NCI-H345 treated with DMSO at 0.1 percent for 48 hours (cell line): ENCODE data around the gene DYRK1A.
"Not testable (repeated sequence)": the region's sequence is repeated elsewhere in the genome, so short reads cannot be mapped to it uniquely, and the experiment has no call there.

Experiments
- DNase-seq: peaks from one replicate; lab custom pipeline; 2025; ENCODE audit not compliant: unreplicated experiment; lab: John Stamatoyannopoulos, UW

DYRK1A gene

DNA sequence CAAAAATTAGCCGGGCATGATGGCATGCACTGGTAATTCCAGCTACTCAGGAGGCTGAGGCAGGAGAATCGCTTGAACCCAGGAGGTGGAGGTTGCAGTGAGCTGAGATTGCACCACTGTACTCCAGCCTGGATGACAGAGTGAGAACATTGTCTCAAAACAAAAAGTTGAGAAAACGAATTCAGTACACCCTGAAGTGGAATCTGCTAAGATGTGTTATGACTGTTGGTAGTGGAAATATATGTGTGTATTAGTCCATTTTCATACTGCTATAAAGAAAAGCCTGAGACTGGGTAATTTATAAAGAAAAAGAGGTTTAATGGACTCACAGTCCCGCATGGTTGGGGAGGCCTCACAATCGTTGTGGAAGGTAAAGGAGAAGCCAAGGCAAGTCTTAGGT lies 158.4 kb downstream of the DYRK1A start:
- not testable (repeated sequence) for DNase-seq

DNA sequence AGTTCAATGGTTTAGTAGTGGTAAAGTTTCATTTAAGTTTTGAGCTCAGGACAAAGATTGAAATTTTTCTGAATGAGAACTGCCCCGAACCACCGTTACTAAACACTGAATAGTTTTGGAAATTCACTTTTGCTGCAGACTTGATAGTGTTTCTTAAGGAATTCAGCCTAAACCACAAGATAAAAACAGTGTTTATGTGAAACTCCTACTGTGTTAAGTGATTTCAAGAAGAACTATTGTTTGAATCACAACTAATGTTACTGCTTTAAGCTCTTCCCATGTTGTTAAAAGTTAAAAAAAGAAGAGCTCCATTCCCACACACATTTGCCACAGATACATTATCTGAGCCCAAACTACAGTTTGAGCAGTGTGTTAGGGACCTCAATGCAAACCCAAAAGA lies 159.2 kb downstream of the DYRK1A start:
- no peak for DNase-seq

DNA sequence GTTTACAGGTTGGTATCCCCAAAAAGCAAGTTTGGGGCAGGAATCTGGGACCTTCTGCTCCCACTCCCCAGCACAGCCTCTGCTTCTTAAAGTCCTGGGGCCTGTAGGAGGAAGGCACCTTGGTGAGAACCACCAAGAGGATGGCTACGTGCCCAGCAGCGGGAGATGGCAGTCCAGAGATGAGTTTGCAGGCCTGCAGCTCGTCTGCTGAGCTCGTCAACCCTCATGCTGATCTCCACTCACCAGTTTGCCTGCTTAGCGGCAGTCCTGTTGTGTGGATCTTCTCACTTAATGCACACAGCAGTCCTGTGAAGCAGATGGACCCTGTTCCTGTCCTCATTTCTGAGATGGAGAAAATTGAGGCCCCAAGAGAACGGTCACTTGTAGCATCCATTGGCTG lies 160.5 kb downstream of the DYRK1A start:
- DNase-seq: no peak

DNA sequence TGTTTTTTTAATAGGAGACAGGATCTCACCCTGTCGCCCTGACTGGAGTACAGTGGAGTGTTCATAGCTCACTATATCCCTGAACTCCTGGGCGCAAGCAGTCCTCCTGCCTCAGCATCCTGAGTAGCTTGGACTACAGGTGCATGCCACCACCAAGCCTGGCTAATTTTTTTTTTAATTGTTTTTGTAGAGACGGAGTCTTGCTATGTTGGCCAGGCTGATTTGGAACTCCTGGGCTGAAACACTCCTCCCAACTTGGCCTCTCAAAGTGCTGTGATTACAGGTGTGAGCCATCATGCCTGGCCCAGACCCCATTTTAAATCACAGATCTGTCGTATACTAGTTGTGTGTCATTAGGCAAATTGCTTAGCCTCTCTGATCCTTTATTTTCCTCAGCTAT lies 161.1 kb downstream of the DYRK1A start:
- DNase-seq: no peak

DNA sequence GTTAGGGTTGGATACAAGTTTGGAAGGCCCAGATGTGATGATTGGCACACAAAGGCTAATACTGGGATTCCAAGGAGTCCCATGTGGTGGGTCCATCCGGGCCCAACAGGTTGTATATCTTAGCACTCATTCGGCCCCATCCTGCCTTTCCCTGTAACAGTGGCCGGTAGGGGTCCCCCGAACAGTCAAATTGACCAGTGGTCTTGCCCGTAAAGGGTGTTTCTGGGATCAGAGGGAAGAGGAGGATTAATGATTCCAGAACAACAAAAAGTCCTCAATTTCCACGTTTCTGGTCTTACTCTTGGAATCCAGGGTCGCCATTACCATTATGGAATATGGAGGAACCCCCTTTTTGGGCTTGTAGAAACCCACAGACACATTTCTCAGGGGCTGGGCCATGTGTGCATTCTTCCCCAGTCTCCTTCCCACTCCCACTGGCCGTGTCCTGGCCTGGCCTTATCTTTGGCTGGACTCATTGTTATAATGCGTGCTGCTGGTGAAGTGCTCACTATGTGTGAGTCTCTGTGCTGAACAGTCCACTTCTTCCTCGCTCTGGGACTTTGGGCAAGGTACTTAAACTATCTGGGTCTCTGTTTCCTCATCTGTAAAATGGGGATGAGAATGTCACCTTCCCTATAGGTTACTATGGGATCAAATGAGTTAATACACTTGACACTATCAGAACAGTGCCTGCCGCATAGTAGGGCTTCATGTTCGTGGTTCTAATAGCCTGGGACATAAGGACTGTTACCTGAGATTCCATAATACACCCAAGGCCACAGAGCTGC lies 161.8 kb downstream of the DYRK1A start:
- DNase-seq: no peak

DNA sequence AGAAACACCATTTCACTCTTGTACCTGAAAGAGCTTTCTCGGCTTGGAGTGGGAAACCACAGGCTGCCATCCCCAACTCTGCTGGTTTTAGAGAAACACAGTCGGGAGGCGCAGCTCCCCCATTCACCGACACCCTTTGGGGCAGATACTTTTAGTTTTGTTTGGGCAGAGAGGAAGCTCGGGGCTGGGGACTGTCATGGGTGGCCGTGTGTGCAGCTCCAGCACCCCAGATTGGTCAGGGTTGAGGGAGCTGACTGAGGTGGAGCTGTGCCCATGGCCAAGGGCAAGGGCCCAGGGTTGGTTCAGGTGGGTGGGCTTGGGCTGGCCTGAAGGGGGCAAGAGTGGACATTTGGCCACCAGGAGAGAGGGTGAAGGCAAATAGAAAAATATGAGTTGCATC lies 163.1 kb downstream of the DYRK1A start:
- no peak for DNase-seq

DNA sequence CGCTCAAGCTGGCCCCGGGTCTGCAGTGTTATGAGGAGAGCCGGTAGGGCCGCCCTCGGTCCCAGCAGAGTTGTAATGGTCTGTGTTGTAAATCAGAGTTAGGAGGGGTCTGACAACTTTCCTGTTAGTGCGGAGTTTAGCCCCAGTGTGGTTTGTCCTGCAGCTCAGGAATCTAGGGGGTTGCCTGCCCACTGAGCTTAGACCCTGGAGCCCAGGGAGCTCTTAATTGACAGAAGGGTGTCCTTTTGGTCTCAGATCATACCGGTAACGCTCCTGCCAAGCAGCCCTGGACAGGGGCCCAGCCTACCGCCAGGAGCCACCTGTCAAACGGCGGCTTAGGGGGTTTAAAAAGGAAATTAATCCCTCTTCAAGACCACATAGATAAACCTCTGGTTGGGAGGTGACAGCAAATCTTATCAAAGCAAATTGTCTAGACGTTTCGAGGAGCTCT lies 164.4 kb downstream of the DYRK1A start:
- DNase-seq: no peak

DNA sequence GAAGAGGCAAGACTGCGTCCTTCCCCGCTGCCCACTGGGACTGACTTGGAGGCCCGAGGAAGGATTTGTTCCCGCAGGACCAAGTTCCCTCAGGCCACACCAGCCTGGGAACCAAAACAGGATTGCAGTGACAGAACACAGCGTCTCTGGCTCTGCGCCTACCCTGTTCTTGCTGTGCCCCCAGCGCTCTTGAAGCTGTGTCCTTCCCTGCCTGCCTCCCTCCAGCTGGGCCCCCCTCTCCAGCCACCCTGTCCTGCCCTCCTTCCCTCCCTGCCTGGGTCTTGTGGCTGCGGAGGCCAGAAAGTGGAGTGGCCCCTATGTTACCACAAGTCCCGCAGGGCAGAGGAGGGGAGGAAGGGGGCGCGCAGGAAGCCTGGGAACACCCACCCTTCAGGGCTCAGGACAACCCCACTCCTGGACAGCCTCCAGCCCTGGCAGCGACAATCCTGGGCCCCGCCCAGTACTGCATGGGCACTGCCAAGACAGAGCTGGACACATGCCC lies 164.9 kb downstream of the DYRK1A start:
- no peak for DNase-seq

DNA sequence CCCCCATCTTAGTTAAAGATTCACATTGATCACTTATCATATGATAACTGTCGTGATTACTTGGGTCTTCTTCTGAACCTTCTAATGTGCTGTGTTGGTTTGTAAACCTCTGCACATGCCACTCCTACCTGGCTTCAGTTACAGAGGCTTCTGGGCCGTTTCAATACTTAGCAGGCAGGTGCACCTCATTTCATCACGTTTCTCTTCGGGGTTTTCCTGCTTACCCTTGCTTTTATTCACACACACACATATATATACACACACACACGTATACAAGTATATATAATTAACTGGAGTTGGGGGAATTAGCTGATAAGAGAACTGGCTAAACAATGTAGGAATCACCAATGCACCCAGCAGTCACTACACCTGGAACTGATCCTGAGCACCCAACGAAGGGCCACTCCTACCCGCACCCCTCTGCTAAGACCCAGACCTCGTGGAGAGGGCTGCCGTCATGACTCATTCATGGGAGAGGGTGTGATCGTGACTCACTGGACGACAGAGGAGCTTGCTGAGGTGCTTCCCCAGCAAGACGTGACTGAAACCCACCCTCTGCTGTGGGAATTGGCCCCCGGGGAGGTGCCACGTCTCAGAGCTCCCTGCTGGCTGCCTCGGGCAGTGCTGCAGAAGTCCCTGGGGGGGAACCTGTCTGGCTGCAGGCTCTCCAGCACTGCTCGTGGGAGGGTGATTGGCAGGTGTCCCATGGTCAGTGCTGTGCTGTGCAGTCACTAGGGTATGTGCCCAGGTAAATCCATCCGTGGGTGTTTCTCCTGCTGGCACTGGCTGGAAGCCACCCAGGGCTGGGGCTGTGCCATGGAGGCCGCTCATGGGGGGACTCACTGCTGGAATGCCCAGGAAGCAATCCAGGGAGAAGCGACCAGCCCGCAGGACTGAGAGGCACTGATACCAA lies 166.6 kb downstream of the DYRK1A start:
- no peak for DNase-seq

DNA sequence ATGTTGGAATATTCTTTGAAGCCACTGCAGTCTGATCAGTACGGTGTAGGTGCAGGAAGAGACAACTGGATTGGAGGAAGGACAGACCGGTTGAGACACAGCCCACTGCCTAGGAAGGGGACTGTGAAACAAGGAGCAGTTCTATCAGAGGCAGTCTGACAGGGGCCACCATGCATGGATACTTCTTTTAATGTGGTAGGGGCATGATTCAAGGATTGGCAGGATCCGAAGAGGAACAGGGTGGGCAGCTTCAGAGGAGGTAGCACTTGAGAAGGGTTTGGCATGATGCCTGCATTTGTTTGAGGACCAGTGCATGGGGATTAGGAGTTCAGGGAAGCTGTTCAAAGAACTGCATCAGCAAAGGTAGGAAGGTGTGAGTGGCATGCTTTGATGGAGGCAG lies 167.9 kb downstream of the DYRK1A start:
- DNase-seq: no peak

DNA sequence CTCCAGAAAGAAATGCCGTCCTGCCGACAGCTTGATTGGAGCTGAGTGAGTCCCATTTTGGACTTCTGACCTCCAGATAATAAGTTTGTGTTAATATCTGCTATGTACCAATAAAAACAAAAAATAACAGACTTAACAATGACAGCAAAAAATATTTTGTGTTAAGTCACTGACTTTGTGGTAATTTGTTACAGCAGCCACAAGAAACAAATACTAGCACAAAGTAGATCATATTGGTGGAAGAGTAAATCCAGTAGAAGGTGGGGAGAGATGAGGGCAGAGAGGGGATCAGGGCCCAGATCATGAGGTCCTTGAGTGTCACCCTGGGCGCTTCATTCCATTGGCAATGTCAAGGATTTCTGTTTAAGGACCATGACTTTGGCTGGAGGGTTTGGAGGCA lies 168.6 kb downstream of the DYRK1A start:
- no peak for DNase-seq

DNA sequence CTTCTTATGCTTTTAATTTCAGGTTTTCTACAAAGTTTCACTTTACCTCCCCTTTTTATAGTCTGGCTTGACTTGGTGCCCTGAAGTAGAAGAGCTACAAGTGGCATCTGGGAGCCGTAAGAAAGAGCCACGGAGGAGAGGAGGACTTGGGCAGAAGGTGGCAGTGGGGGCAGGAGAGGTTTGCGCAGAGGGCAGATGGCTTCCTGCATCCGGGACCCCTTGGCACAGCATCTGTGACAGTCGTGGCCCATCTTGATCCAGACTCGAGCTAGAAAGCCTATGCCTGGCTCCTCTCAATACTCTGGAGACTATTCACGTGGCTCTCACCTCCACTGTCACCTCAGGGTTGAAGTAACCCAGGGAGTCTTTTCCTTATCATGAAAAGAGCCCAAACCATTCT lies 169.1 kb downstream of the DYRK1A start:
- no peak for DNase-seq

DNA sequence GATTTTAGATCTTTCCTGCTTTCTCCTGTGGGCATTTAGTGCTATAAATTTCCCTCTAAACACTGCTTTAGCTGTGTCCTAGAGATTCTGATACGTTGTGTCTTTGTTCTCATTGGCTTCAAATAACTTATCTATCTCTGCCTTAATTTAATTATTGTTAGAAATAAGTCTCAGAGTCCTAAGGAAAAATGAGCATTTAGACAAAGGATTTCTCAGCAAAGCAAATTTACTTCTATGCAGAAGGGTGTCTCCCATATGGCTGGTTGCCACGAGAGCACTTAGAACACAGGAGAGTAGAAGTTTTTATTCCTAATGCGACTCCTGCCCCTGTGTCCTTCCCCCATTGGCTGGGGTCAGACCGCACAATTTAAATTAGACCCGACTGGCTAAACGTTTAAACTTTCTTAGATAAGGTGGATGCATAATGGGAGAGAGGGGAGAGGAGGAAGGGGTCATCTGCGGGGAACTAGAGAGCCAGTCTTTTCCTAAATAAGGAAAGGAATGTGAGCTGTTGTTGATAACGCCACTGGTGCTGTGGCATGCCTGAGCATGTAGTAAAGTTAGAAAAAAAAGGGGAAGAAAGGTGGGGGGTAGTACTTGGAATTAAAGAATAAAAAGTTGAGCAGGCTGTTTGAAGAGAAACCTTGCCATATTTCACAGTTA lies 170.2 kb downstream of the DYRK1A start:
- DNase-seq: no peak

DNA sequence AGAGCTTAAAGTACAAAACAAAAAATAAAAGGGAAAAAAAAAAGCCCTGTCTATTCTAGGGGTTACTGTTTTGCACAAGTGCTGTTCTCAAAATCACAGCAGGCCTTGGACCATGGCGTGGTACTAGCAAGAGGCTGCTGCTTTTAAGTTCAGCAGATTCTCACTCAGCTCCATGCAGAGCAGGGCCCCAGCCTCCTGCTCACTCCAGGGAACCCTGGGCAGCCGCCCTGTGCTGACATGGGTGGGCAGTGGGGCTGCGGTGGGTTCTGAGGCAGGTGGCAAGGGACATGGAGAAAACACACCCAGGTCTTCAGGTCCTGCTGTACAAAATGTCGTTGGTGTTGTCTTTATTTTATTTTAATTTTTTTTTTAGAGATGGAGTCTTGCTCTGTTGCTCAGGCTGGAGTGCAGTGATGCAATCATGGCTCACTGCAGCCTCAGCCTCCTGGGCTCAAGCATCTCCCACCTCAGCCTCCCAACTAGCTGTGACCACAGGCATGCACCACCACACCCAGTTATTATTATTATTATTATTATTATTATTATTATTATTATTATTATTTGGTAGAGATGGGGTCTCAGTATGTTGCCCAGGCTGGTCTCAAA lies 170.9 kb downstream of the DYRK1A start:
- no peak for DNase-seq

DNA sequence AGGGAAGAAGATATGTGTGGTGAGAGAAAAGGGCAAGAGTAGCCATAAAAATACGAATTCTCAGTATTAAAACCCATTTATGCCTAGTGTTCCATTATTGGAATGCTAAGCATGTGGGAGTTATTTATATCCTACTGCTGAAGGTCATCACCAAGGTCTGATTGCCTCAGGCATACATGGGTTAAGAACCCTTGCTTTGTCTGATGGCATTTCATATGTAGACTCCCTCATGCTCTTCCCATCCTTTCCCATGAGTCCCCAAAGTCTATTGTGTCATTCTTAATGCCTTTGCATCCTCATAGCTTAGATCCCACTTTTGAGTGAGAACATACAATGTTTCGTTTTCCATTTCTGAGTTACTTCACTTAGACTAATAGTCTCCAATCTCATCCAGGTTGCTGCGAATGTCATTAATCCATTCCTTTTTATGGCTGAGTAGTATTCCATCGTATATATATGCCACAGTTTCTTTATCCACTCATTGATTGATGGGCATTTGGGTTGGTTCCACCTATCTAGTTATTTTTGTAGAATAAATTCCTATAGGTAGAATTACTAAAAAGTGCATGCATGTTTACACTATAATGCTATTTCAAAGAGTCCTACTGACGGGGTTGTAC lies 172.5 kb downstream of the DYRK1A start:
- no peak for DNase-seq

DNA sequence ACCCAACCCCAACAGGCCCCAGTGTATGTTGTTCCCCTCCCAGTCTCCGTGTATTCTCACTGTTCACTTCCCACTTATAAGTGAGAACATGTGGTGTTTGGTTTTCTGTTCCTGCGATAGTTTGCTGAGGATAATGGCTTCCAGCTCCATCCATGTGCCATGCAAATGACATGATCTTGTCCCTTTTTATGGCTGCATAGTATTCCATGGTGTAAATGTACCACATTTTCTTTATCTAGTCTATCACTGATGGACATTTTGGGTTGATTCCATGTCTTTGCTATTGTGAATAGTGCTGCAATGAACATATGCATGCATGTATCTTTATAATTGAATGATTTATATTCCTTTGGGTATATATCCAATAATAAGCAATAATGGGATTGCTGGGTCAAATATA lies 174.6 kb downstream of the DYRK1A start:
- DNase-seq: not testable (repeated sequence)

DNA sequence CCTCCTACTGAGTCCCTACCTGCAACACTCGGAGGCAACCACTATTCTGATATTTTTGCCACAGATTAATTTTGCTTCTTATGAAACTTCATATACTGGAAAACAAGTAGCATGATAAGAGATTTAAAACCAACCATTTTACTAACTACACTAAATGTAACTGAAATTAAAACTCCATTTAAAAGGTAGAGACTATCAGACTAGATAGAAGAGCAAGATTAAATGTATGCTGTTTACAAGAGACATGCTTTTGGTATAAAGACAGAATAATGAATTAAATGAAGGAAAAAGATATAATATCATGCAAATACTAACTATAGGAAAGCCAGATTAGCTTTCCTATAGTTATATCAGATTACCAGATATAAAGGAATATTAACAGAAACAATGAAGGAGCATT lies 175.9 kb downstream of the DYRK1A start:
- DNase-seq: no peak

DNA sequence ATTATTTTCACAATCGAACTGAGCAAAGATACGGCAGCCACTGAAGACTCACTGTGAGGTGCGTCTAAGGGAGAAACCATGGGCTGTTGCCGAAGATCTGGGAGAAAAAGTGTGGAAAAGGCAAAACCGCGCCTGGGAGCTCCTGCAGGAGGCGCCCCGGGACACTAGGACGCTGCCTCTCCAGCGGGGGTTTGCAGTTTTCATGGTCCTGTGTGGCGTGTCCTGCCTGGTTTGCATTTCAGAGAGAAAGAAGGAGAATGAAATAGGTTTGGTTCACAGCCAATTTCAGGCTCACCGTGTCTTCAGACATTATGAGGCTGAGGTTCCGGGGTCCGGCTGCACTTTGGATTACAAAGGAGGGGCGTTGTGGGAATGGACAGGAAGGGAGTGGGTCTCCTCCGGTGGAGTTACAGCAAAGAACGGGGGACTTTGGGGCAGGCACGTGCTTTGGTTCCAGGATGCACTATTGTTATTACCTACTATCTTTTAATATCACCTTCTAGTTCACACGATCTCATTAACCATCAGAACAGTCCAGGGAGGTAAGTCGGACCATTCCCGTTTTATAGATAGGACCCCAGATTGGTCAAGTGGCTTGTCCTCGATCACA lies 179.8 kb downstream of the DYRK1A start:
- DNase-seq: no peak

DNA sequence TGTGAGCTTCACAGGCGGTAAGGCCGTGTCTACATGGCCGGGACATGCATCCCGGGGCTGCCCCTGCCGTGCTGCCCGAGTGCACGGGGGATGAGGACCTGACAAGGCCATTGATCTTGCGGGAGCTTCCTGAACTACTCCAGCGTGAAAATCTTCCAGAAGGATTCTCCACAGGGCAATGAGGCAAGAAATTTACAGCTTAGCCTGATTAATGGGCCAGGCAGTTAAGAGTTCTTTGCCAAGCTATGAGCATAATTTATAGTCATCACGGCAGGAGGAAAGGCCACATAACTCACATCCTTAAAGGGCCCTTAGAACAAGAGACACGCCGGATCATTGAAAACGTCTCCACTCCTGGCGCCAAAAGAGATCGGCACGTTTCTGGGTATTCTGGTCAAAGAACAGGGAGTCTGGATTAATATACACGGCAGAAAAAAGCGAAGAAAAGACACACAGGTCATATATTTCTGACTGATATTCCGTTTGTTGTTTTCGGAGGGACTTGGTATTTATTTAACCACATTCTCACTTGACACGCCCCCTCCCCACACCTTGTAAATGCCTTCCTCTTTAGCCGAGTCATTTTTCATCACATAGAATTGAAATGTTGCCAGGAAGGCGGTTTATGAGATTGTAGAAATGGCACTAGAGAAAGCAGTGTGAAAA lies 180.5 kb downstream of the DYRK1A start:
- no peak for DNase-seq
